Activated CD8-positive, alpha-beta memory T cell treated with anti-CD3 and anti-CD28 coated beads, Interleukin-2, amount 50 U/mL, for 1 hour (primary cell): ENCODE measurements around the gene PTPRN2.

Source experiments
- DNase-seq: peaks from one replicate; pipeline ENCODE4 v3.0.0-alpha.2; 2020; ENCODE audit errors: extremely low read depth

PTPRN2 gene

DNA sequence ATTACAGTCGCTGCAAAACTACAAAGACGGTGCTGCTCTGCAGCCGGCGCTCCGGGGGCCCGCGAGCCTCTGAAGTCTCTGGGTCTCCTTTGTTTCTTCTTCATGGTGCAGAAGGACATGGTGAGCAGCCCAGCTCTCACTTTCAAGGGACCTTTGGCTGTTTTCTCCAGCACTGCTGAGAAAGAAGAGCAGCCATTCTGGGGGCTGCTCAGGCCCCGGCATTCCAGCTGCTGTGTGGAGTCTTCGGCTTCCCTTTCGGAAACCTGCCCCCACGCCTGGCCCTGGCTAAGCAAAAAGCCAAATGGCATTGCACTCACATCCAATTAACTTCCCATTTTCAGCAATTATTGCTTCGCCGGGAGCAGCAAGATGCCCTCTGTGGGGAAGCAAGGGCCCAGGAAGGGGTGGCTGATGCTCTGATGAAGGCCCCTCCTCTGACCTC is 555.7 kb downstream of the PTPRN2 start:
- DNase-seq = no peak

GRCh38 chr7:158030566-158030965 is 557.1 kb downstream of the PTPRN2 start:
- DNase-seq = no peak

DNA sequence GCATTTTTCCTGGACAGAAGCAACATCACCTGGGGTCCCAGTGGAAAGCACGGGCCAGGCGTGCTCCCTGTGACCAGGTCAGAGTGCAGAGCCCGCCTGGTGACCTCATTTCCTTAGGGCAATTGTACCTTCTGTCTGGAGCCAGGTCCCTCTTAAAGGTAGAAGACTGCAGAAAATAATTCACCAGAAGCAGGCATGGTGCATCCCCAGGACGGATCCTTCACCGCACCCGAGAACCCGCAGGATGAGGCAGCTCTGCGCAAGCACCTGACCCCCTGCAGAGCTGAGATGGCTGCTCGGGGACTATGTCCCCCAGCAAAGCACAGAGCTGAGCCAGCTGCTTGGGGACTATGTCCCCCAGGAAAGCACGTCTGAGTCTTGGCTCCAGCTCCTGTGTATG is 557.6 kb downstream of the PTPRN2 start:
- no peak for DNase-seq

DNA sequence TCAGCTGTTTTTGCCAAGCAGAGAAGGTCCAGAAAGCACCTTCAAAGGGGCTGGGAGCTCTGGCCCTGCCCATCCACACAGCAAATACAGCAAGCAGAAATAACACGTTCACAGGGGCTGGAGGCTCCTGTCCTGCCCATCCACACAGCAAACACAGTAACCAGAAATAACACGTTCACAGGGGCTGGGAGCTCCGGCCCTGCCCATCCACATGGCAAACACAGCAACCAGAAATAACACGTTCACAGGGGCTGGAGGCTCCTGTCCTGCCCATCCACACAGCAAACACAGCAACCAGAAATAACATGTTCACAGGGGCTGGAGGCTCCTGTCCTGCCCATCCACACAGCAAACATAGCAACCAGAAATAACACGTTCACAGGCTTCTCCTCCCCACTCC is 558.1 kb downstream of the PTPRN2 start:
- DNase-seq = no peak

GRCh38 chr7:158028971-158029370 is 558.7 kb downstream of the PTPRN2 start:
- DNase-seq = no peak

DNA sequence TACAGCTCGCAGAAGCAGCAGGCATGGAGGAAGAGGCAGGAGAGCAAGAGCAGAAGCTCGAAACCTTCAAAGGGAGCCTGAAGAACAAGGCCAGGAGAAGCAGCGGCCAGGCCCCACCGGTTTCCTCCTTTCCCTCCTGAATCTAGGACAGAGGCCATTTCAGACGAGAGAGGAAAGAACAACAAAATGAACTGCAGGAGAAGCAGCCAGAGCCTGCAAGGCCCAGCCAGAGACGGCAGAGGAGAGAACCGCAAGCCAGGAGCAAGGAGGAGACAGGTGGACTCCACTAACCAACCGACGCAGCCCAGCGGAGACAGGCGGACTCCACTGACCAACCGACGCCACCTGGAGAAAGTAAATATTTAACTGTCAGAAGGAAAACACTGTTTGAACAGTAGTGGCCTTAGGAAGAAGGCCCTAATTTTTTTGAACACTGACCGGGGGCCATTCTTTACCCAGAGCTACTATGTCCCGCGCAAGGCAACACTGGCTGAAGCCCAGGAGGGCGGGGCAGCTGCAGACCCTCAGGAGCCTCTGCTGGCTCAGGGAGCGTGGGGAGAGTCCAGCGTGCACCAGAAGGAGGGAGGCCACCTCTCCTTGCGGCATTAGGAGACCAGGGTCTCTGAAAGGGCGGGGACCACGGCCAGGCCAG is 559.2 kb downstream of the PTPRN2 start:
- no peak for DNase-seq

- DNase-seq = no peak
These were observed 560.0 kb downstream of the PTPRN2 start for GRCh38 chr7:158027646-158028045.

- no peak for DNase-seq
These were observed 560.9 kb downstream of the PTPRN2 start for GRCh38 chr7:158026636-158027265.

DNA sequence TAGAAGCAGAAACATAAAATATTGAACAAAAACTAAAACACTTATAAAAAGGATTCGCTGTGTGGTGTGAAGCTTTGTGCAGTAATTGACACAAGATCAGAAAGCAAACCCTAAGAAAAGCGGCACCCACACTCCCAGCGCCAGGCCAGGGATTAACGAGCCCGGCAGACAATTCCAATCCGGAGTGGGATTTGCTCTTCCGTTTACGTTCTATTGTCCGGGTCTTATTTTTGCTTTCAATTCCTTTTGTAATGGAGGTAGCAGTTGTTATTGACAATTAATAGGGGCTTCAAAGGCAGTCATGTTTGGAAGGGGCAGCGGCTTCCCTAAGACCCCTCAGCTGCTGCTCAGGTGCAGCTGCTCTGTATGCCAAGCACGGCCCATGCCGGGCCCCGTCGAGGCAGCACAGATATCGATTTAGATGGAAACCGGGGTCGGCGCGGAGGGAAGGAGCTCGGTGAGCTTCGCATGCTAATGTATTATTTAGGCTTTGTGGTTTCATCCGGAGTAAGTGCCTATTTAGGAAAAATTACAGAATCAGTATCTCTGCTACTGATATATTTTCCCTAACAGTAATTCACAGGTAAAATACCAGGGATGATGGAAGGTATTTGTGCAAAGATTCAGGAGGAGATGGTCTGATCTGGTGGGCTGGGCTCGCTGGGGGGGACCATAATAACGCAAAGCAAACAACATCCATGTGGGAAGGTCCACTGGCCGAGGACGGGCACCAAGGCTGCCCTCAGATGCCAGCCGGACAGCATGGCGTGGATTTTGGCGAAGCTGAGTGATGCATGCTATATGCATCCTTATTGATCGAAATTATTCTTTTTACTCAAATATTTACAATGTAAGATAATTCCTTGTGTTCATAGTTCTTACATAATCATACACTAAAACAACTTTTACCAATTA is 561.7 kb downstream of the PTPRN2 start:
- no peak for DNase-seq

- DNase-seq = no peak
These were observed 562.7 kb downstream of the PTPRN2 start for GRCh38 chr7:158024881-158025280.

- no peak for DNase-seq
These were observed 563.3 kb downstream of the PTPRN2 start for GRCh38 chr7:158024351-158024715.

GRCh38 chr7:158023681-158024350 is 563.8 kb downstream of the PTPRN2 start:
- no peak for DNase-seq

GRCh38 chr7:158023157-158023556 is 564.5 kb downstream of the PTPRN2 start:
- DNase-seq = no peak

- DNase-seq = no peak
These were observed 565.0 kb downstream of the PTPRN2 start for GRCh38 chr7:158022601-158023000.

DNA sequence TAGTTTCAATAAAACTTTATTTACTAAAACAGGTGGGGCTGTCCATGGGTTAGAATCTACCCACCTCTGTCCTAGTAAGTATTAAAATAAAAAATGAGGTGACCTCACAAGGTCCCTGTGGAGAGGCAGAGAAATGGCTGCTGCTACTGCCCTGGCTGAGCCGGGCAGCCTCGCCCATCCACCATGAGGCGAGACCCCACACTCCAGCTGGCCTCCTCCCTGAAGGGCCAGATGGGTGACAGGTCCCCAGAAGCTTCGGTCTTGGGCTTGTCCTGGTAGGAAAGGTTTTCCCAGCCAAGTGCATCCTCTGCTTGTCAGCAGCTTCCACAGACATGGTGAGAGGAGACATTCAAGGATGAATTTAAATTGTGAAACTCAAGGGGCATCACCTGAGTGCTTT is 565.8 kb downstream of the PTPRN2 start:
- DNase-seq = no peak

DNA sequence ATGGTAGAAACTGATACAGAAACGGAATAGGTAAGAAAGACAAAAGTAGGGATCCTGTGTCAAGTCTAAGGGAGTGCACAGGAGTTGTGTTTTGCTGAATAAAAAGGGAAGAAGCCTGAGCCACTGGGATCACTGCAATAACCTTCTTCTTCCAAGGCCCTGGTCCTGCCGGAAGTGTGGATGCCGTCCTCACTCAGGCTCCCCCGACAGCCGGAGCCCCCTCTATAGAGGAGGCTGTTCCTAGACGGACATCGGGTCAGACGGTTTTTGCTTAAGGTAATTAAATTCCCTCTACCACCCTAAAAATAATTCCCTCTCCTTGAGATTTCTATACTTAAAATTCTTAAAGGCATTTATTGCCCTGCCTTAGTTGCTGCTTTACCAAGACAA is 566.9 kb downstream of the PTPRN2 start:
- DNase-seq = no peak

DNA sequence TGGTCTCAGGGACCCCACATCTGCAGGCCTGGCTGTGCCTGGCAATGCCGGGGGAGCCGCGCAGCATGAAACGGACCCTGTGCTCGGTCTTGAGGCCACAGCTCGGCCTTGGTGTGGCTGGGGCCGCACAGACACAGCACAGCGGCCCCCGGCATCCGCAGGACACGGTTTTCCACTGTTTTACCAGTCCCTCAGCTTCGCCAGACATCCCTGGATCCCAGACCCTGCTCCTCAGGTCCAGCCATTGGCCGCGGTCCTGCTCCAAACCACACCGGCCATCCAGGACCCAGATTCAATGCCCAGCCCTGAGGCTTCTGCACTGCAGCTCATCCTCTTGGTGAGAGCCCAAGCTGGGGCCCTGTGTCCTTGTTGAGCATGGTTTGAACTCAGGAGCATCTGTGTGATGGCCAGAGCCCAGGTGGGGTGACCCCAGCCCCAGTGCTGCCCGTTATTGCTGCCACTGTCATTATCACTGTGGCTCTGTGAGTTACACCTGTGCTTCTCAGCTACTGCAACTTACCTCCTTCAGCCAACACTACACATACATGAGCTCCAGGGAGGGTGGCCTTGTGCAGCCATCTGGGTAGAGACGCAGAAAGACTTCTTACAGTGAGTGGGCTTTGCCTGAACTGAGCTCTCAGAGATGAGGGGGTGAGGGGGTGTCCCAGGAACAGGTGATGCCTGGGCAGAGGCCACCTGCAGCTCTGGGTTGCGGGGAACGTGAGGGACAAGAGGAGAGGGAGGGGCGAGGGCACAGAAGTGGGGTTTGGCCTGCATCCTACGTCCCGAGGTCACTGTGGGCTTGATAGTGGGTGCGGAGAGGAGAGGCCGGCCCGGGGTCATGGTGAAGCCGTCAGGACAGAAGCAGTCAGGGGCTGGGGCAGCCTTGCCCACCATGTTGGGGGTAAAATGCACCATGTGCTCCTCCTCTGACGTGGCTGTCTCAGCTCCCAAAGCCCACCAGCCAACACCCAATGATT is 567.6 kb downstream of the PTPRN2 start:
- no peak for DNase-seq

- DNase-seq = no peak
These were observed 568.5 kb downstream of the PTPRN2 start for GRCh38 chr7:158018971-158019645.

DNA sequence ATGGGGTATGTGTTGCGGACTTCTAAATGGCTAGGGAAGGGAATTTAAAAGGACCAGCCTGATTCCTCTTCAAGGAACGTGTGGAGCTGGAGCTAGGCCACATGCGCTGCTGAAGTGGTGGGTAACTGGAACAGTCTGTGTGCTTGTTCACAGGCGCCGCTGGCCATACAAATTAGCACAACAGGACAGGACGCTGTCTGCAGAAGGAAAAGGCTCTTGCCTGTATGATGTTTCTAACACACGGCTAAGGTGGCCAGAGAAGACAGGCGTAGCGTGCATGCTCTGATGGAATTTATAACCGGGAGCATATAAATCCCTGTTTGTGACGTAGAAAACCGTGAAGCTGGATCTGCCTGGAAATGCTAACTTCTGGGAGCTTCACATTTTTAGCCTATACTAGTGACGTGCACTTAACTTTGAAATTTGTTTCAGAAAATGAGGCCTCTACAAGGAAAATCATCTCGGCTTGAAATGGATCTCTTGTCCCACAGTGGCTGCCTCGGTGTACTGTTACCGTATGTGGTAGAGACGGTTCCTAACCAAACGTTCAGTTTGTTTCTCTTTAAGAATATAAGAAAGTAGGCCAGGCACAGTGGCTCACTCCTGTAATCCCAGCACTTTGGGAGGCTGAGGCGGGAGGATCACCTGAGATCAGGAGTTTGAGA is 569.4 kb downstream of the PTPRN2 start:
- DNase-seq = no peak
